GM10266 (cell line): ENCODE results near the gene KIAA0513.

ENCODE experiments used
- DNase-seq: peaks from one replicate; pipeline ENCODE4 v3.0.0; 2012; ENCODE audit errors: extremely low spot score
- CTCF ChIP-seq: IDR thresholded peaks from 2 replicates; pipeline ENCODE4 v1.5.1; 2012; ENCODE audit warnings: mild to moderate bottlenecking, low read depth; ENCODE audit not compliant: control insufficient read depth, insufficient read depth; ENCODE audit errors: missing control alignments

KIAA0513 gene

GRCh38 chr16:85033171-85033570 is 5.6 kb downstream of the KIAA0513 start:
- no peak for TF ChIP-seq CTCF
- DNase-seq = no peak

- TF ChIP-seq CTCF = no peak
- DNase-seq = no peak
Observed at GRCh38 chr16:85034591-85035433, 7.2 kb downstream of the KIAA0513 start.

GRCh38 chr16:85036236-85037049 is 8.8 kb downstream of the KIAA0513 start:
- no peak for DNase-seq
- no peak for TF ChIP-seq CTCF

GRCh38 chr16:85037050-85037410 is 9.4 kb downstream of the KIAA0513 start:
- no peak for TF ChIP-seq CTCF
- no peak for DNase-seq

- no peak for TF ChIP-seq CTCF
- no peak for DNase-seq
Observed at GRCh38 chr16:85037721-85038120, 10.1 kb downstream of the KIAA0513 start.

- DNase-seq = no peak
- no peak for TF ChIP-seq CTCF
Observed at GRCh38 chr16:85040685-85041084, 13.1 kb downstream of the KIAA0513 start.
